GM21360 (cell line): ENCODE data around the gene LRRC37B.
"Not testable (repeated sequence)": the region's sequence is repeated elsewhere in the genome, so short reads cannot be mapped to it uniquely, and the experiment has no call there.

Source experiments
- ATAC-seq: cut with Tn5 transposase; IDR thresholded peaks from one replicate; pipeline ENCODE4 v1.9.1; 2021; ENCODE audit warnings: mild to moderate bottlenecking, moderate library complexity; ENCODE audit not compliant: unreplicated experiment

Gene LRRC37B

GRCh38 chr17:32084942-32085829 is 78.0 kb downstream of the LRRC37B start:
- ATAC-seq: not testable (repeated sequence)

- not testable (repeated sequence) for ATAC-seq
These were observed 79.7 kb downstream of the LRRC37B start for GRCh38 chr17:32086833-32087232.

- ATAC-seq: not testable (repeated sequence)
These were observed 84.9 kb downstream of the LRRC37B start for GRCh38 chr17:32092062-32092461.

GRCh38 chr17:32099686-32100085 is 92.5 kb downstream of the LRRC37B start:
- ATAC-seq: no peak

DNA sequence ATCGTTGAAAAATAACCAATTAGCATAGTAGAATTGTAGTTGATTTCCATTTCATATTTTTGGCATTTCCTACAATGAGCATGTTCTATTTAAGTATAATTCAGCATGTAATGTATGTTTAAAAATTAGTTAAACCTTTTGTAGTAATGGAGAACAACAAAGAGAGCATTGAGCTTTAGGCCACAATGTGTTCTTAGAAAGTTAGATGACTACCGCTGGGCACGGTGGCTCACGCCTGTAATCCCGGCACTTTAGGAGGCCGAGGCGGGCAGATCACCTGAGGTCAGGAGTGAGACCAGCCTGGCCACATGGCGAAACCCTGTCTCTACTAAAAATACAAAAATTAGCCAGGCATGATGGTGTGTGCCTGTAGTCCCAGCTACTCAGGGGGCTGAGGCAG is 93.1 kb downstream of the LRRC37B start:
- not testable (repeated sequence) for ATAC-seq

DNA sequence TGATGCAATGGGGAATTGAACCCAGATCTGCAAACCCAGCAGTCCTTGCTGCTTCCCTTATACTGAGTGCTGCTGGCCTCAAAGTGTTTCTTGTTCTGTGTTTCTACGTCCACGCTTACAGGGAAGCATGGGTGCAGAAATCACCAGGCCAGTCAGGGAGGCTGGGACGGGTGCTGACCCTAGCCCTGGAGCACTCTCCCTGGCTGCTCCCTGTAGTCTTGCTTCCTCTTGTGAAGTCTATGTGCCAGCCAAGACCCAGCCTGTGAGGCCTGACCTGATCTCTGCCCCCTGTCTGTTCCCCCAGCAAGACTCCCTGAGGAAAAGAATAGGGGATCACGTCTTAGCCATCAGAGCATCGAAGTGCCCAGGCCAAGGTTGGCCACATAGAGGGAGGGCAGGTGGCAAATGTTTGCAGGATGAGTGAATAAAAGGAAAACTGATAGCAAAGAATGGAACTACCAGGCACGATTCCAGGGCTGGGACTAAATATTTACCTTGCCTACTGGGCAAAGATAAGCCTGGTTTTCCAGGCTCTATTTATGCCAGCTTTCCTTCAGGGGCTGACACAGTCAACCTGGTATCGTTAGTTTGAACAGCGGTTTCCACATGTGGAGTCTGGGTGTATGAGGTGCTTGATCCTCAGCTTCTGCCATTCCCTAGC is 93.9 kb downstream of the LRRC37B start:
- ATAC-seq: no peak

GRCh38 chr17:32102172-32102571 is 95.0 kb downstream of the LRRC37B start:
- no peak for ATAC-seq

DNA sequence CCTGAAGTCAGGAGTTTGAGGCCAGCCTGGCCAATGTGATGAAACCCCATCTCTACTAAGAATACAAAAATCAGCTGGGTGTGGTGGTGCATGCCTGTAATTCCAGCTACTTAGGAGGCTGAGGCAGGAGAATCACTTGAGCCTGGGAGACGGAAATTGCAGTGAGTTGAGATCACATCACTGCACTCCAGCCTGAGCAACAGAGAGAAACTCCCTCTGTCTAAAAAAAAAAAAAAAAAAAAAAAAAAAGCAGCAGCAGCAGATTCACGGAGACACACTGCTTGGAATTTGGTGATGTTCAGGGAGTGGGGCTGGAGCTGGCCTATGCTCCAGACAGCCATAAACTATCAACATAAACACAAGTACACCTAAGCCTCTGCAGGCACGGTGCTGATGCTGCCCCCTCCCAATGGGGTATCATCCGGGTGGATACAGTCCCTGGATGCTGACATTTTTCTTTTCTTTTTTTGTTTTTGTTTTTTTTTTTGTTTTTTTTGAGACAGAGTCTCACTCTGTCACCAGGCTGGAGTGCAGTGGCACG is 95.5 kb downstream of the LRRC37B start:
- ATAC-seq: no peak
